Stomach (tissue), 4 donors: ENCODE results near the gene F2RL2.

Experiments used
- POLR2A ChIP-seq, 4 donors: fragments of 450-650 bp; IDR thresholded peaks; one replicate each; pipeline ENCODE4 v1.6.1; 2016; ENCODE audit warnings: antibody characterized with exemption in 4 of 4, control low read depth in 2 of 4, mild to moderate bottlenecking in 1 of 4, moderate library complexity in 1 of 4
- POLR2AphosphoS5 ChIP-seq, 3 donors: sonication (generic); formaldehyde crosslinking; IDR thresholded peaks; one replicate each; pipeline ENCODE4 v1.6.1; 2016; ENCODE audit warnings: antibody characterized with exemption in 3 of 3

DNA sequence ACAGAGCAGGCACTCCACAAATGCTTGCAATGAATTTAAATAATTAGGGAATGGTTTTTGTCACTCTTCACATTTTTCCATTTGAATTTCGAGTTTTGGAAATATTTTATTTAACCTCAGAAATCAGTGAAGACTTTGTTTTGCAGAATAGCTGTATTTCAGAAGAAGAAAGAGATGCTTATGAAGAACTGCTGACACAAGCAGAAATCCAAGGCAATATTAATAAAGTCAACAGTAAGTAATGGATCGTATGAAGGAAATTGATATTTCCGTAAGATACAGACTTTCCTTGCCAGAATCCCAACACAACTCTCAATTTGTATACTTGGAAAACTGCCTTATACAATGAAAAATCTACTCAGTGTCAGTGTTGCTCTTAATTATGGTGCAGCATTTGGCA is 30.5 kb downstream of the F2RL2 start:
- TF ChIP-seq POLR2A (IDR thresholded peaks at IDR 0.05): no peak
- TF ChIP-seq POLR2AphosphoS5 (IDR thresholded peaks at IDR 0.05): no peak
